GM18499 (cell line): Measurements from ENCODE around the gene ADIPOR1.
"Not testable (repeated sequence)": the region's sequence is repeated elsewhere in the genome, so short reads cannot be mapped to it uniquely, and the experiment has no call there.

Experiments
- ATAC-seq: cut with Tn5 transposase; IDR thresholded peaks from one replicate; pipeline ENCODE4 v1.9.1; 2021; ENCODE audit warnings: moderate number of reproducible peaks; ENCODE audit not compliant: insufficient read depth, unreplicated experiment

Gene ADIPOR1

GRCh38 chr1:202957733-202958543 lies at the start of gene ADIPOR1:
Gene ADIPOR1, minus strand, starts transcription at chr1:202958312. Its CDS starts 7,242 bp downstream, at chr1:202951070.
- peak; percentile 82 for ATAC-seq

- ATAC-seq: peak; percentile 66
Measured at GRCh38 chr1:203006948-203007871, 49.1 kb upstream of the ADIPOR1 start, which contains the start of gene TMEM183A. Gene TMEM183A, plus strand, starts transcription at chr1:203007374. Its CDS starts 92 bp downstream, at chr1:203007466.

- not testable (repeated sequence) for ATAC-seq
Measured at GRCh38 chr1:203005395-203006142, 47.5 kb upstream of the ADIPOR1 start.

- ATAC-seq: no peak
Measured at GRCh38 chr1:203002951-203003350, 44.8 kb upstream of the ADIPOR1 start.

GRCh38 chr1:203001986-203002385 lies 43.9 kb upstream of the ADIPOR1 start:
- no peak for ATAC-seq

- no peak for ATAC-seq
Measured at GRCh38 chr1:203000217-203000944, 42.3 kb upstream of the ADIPOR1 start.

- ATAC-seq: no peak
Measured at GRCh38 chr1:202998836-202999750, 41.0 kb upstream of the ADIPOR1 start.

- ATAC-seq: no peak
Measured at GRCh38 chr1:202994756-202995155, 36.6 kb upstream of the ADIPOR1 start.

- ATAC-seq: no peak
Measured at GRCh38 chr1:202991112-202991511, 33.0 kb upstream of the ADIPOR1 start.

- no peak for ATAC-seq
Measured at GRCh38 chr1:202989879-202990278, 31.8 kb upstream of the ADIPOR1 start.

- ATAC-seq: no peak
Measured at GRCh38 chr1:202987922-202988583, 29.9 kb upstream of the ADIPOR1 start.

GRCh38 chr1:202987255-202987654 lies 29.1 kb upstream of the ADIPOR1 start:
- no peak for ATAC-seq

GRCh38 chr1:202986120-202986519 lies 28.0 kb upstream of the ADIPOR1 start:
- ATAC-seq: not testable (repeated sequence)

- ATAC-seq: no peak
Measured at GRCh38 chr1:202982715-202983430, 24.8 kb upstream of the ADIPOR1 start.

- no peak for ATAC-seq
Measured at GRCh38 chr1:202981939-202982338, 23.8 kb upstream of the ADIPOR1 start.

GRCh38 chr1:202979459-202979858 lies 21.3 kb upstream of the ADIPOR1 start:
- ATAC-seq: no peak

- ATAC-seq: no peak
Measured at GRCh38 chr1:202976633-202977032, 18.5 kb upstream of the ADIPOR1 start.
